ENCODE data around the gene TIA1. TPM values are rescaled to one million over a fixed set of nuclear protein-coding genes. Genes with fewer than 3 reads are reported as not detected.

The TIA1 gene
- total RNA-seq, 6 donors from 2014 or later: 51.4 to 292 (median 101) TPM

DNA sequence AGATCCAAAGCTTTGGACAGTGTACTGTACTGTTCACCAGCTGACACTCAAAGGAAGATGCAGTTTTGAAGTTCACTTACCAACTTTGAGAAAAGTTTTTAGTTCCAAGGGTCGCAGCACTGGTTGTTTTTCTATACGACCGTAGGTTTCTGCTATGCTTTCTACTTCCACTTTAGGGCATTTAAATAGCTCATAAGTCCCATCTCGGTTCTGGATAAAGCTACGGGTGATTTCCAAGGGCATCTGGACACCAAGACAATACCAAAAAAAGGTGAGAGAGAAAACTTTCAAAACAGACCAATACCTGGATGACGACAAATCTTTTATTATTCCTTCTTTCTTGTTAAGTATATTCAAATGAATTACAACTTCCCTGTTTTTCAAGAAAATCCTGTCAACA is 87.9 kb downstream of the TIA1 start:
- H3K27ac ChIP-seq: no peak overlapping the region
- 89 to 93% methylated on average over 6 of the region's 6 CpGs for WGBS, 2 donors
- H3K9me3 ChIP-seq: no peaks in the 10 kb centered on the region
- ATAC-seq (ENCODE audit: low FRiP score in 2 of 2) (no peak), DNase-seq (no peak)
- H3K4me1 ChIP-seq: no peaks in the 10 kb centered on the region
- H3K27me3 ChIP-seq: no peaks in the 10 kb centered on the region
- TF ChIP-seq POLR2AphosphoS5 (IDR thresholded peaks at IDR 0.05) (no peak), POLR2A (IDR thresholded peaks at IDR 0.05) (no peak), EP300 (IDR thresholded peaks at IDR 0.05) (no peak)
- TF ChIP-seq, protein P1, sequence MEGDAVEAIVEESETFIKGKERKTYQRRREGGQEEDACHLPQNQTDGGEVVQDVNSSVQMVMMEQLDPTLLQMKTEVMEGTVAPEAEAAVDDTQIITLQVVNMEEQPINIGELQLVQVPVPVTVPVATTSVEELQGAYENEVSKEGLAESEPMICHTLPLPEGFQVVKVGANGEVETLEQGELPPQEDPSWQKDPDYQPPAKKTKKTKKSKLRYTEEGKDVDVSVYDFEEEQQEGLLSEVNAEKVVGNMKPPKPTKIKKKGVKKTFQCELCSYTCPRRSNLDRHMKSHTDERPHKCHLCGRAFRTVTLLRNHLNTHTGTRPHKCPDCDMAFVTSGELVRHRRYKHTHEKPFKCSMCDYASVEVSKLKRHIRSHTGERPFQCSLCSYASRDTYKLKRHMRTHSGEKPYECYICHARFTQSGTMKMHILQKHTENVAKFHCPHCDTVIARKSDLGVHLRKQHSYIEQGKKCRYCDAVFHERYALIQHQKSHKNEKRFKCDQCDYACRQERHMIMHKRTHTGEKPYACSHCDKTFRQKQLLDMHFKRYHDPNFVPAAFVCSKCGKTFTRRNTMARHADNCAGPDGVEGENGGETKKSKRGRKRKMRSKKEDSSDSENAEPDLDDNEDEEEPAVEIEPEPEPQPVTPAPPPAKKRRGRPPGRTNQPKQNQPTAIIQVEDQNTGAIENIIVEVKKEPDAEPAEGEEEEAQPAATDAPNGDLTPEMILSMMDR (IDR thresholded peaks at IDR 0.05): no peak
- H3K36me3 ChIP-seq: peaks cover 9 to 89% (median 42%) of the 10 kb centered on the region in 4 donors
- H3K4me3 ChIP-seq: no peak overlapping the region

Small RNA genes lying within 50 kb of the gene (small RNA-seq; reads per million reads assigned to genes)
- gene AC016700.2 (0 reads per million in 4 donors), gene MIR1285-2 (0 reads per million in 4 donors)

Other genes with a start within 250 kb of the TIA1 start
- gene PCBP1, start 161.2 kb downstream of the TIA1 start, total RNA-seq: 100 to 1,000 TPM; 126 to 384 (median 236) TPM
- gene C2orf42, start 57.6 kb downstream of the TIA1 start, total RNA-seq: 10 to 100 TPM in 4 of 6 donors, 1 to 10 TPM in 2; 7.8 to 15.0 (median 12.4) TPM
- gene PCYOX1, start 9.5 kb upstream of the TIA1 start, total RNA-seq: 100 to 1,000 TPM in 4 of 6 donors, 10 to 100 TPM in 2; 33.5 to 125 (median 112) TPM
- 100 to 1,000 TPM in 2 of 6 donors, 10 to 100 TPM in 4; 13.6 to 109 (median 86.1) TPM for gene SNRPG, start 45.1 kb upstream of the TIA1 start, total RNA-seq
- gene FAM136A, start 53.4 kb upstream of the TIA1 start, total RNA-seq: 10 to 100 TPM; 19.5 to 26.4 (median 23.1) TPM